MM.1S (cell line): ENCODE measurements around the gene WDR70.

Experiments
- DNase-seq: peaks from one replicate; pipeline ENCODE4 v3.0.0-alpha.2; 2015
- H2AFZ ChIP-seq: fragments of 300-600 bp; sonication (generic); 2 replicates; pipeline ENCODE4 v1.6.0; 2016; ENCODE audit warnings: antibody characterized with exemption, low read length
- H3F3A ChIP-seq: fragments of 300-600 bp; sonication (generic); 2 replicates; pipeline ENCODE4 v1.6.1; 2016; ENCODE audit warnings: mild to moderate bottlenecking, antibody characterized with exemption, low read length, moderate library complexity, mixed read lengths; ENCODE audit not compliant: insufficient read depth
- H3K27ac ChIP-seq: fragments of 300-600 bp; sonication (generic); 2 replicates; pipeline ENCODE4 v1.5.1; 2016; ENCODE audit warnings: mild to moderate bottlenecking, low read length
- H3K27me3 ChIP-seq: fragments of 300-600 bp; sonication (generic); replicated peaks from 2 replicates; pipeline ENCODE4 v1.6.0; 2016; ENCODE audit warnings: low read length; ENCODE audit not compliant: insufficient read depth
- H3K36me3 ChIP-seq: fragments of 300-600 bp; sonication (generic); replicated peaks from 2 replicates; pipeline ENCODE4 v1.6.1; 2016; ENCODE audit warnings: mild to moderate bottlenecking, low read length, mixed read lengths; ENCODE audit not compliant: insufficient read depth
- H3K4me1 ChIP-seq: fragments of 300-600 bp; sonication (generic); 2 replicates; pipeline ENCODE4 v1.6.1; 2016; ENCODE audit warnings: low read length, mixed read lengths
- H3K4me2 ChIP-seq: fragments of 300-600 bp; sonication (generic); 2 replicates; pipeline ENCODE4 v1.6.0; 2016; ENCODE audit warnings: low read depth, low read length
- H3K4me3 ChIP-seq: fragments of 300-600 bp; sonication (generic); 2 replicates; pipeline ENCODE4 v1.5.1; 2016; ENCODE audit warnings: low read length, mixed read lengths
- H3K79me2 ChIP-seq: fragments of 300-600 bp; sonication (generic); 2 replicates; pipeline ENCODE4 v1.6.1; 2016; ENCODE audit warnings: mixed run types, low read length, mixed read lengths
- H3K9ac ChIP-seq: fragments of 300-600 bp; sonication (generic); 2 replicates; pipeline ENCODE4 v1.6.1; 2016; ENCODE audit warnings: low read length, mixed read lengths
- H3K9me2 ChIP-seq: fragments of 300-600 bp; sonication (generic); replicated peaks from 2 replicates; pipeline ENCODE4 v1.6.1; 2016; ENCODE audit warnings: mild to moderate bottlenecking, low read length, mixed read lengths; ENCODE audit not compliant: insufficient read depth
- H3K9me3 ChIP-seq: fragments of 300-600 bp; sonication (generic); replicated peaks from 2 replicates; pipeline ENCODE4 v1.6.1; 2016; ENCODE audit warnings: mild to moderate bottlenecking, low read length, mixed read lengths; ENCODE audit not compliant: insufficient read depth
- H4K20me1 ChIP-seq: fragments of 300-600 bp; sonication (generic); 2 replicates; pipeline ENCODE4 v1.6.1; 2016; ENCODE audit warnings: mild to moderate bottlenecking, low read length, moderate library complexity, mixed read lengths; ENCODE audit not compliant: insufficient read depth
- EZH2 ChIP-seq: fragments of 300-600 bp; sonication (generic); optimal IDR thresholded peaks from 2 replicates; pipeline ENCODE3; 2017; ENCODE audit warnings: low read depth, mild to moderate bottlenecking, antibody characterized with exemption, low read length, mixed read lengths
- EZH2phosphoT487 ChIP-seq: fragments of 300-600 bp; sonication (generic); IDR thresholded peaks from 2 replicates; pipeline ENCODE4 v1.6.1; 2018; ENCODE audit warnings: antibody characterized with exemption, low read length
- TF ChIP-seq, protein P1 (sequence below): fragments of 300-600 bp; sonication (generic); IDR thresholded peaks from 2 replicates; pipeline ENCODE4 v1.5.1; 2016; ENCODE audit warnings: antibody characterized with exemption, low read length, mixed read lengths

WDR70 gene

DNA sequence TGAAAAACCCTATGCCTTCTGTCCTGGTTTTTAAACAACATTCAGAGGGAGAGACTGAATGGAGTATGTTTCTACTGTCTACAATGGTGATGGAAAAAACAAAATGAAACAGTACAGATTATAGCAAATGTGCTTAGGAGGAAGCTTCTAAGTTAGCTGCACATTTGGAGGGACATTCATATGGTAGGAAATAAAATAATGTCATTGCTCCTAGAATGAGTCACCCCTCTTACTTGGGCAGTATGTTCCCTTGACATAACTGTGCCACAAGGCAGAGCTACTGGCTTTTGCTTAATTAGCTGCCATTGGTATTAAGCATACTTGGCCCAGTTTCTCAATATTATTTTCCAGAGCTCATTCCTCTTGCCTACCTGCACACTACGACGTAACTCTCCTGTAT, 331.8 kb downstream of the WDR70 start:
- H3K4me3 ChIP-seq, result no peak overlapping the region
- TF ChIP-seq, protein P1, sequence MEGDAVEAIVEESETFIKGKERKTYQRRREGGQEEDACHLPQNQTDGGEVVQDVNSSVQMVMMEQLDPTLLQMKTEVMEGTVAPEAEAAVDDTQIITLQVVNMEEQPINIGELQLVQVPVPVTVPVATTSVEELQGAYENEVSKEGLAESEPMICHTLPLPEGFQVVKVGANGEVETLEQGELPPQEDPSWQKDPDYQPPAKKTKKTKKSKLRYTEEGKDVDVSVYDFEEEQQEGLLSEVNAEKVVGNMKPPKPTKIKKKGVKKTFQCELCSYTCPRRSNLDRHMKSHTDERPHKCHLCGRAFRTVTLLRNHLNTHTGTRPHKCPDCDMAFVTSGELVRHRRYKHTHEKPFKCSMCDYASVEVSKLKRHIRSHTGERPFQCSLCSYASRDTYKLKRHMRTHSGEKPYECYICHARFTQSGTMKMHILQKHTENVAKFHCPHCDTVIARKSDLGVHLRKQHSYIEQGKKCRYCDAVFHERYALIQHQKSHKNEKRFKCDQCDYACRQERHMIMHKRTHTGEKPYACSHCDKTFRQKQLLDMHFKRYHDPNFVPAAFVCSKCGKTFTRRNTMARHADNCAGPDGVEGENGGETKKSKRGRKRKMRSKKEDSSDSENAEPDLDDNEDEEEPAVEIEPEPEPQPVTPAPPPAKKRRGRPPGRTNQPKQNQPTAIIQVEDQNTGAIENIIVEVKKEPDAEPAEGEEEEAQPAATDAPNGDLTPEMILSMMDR, result no peak
- TF ChIP-seq EZH2, result no peak
- TF ChIP-seq EZH2phosphoT487, result no peak
- DNase-seq, result no peak
- no peak overlapping the region for H3K27ac ChIP-seq
- no peak overlapping the region for H3K4me2 ChIP-seq
- H3K79me2 ChIP-seq, result no peaks in the 10 kb centered on the region
- H3K9me2 ChIP-seq, result no peaks in the 10 kb centered on the region
- no peaks in the 10 kb centered on the region for H3F3A ChIP-seq
- H4K20me1 ChIP-seq, result no peaks in the 10 kb centered on the region
- H3K9me3 ChIP-seq, result no peaks in the 10 kb centered on the region
- H3K36me3 ChIP-seq, result no peaks in the 10 kb centered on the region
- no peak overlapping the region for H2AFZ ChIP-seq
- no peaks in the 10 kb centered on the region for H3K4me1 ChIP-seq
- H3K9ac ChIP-seq, result no peak overlapping the region
- H3K27me3 ChIP-seq, result no peaks in the 10 kb centered on the region

DNA sequence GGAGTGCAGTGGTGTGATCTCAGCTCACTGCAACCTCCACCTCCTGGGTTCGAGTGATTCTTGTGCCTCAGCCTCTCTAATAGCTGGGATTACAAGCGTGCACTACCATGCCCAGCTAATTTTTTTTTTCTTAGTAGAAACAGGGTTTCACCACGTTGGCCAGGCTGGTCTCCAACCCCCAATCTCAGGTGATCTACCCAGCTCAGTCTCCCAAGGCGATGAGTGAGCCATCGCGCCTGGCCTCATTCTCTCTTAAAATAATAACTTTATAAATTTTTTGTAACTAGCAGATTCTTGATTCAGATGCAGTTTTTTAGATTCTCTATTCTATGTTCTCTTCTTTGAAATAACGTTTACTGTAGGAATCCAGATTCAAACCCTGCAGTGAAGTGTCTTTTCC, 333.6 kb downstream of the WDR70 start:
- Histone ChIP-seq H3K9me3 (no peaks in the 10 kb centered on the region), H3K4me3 (no peak overlapping the region), H3F3A (no peaks in the 10 kb centered on the region), H3K4me2 (no peak overlapping the region), H3K9me2 (no peaks in the 10 kb centered on the region), H3K79me2 (no peaks in the 10 kb centered on the region), H3K27ac (no peak overlapping the region), H2AFZ (no peak overlapping the region), H3K27me3 (no peaks in the 10 kb centered on the region), H3K9ac (no peak overlapping the region), H4K20me1 (no peaks in the 10 kb centered on the region), H3K4me1 (no peaks in the 10 kb centered on the region), H3K36me3 (no peaks in the 10 kb centered on the region)
- no peak for DNase-seq
- TF ChIP-seq, protein P1, result no peak
- TF ChIP-seq EZH2phosphoT487, result no peak
- TF ChIP-seq EZH2, result no peak

DNA sequence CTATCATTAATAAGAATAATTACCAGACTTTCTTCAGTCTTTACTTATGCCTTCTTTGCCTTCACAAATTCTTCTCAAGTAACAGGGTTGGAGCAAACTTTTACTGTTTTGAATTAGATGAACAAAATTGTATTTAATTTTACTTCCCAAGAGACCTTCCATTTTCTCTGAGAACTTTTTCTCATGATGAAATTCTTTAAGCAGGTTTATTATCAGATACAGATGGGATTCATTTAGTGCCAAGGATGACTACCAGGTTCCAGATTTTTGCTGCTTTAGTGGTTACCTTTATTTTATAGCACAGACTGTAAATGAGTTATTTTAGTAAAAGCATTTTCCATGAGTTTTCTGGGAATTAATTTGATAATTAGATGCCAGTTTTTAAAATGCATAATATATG, 335.6 kb downstream of the WDR70 start:
- Histone ChIP-seq H3K9me2 (no peaks in the 10 kb centered on the region), H2AFZ (no peak overlapping the region), H3K9me3 (no peaks in the 10 kb centered on the region), H3K79me2 (no peaks in the 10 kb centered on the region), H3K27me3 (no peaks in the 10 kb centered on the region), H4K20me1 (no peaks in the 10 kb centered on the region), H3K4me3 (no peak overlapping the region), H3K27ac (no peak overlapping the region), H3K9ac (no peak overlapping the region), H3K36me3 (no peaks in the 10 kb centered on the region), H3F3A (no peaks in the 10 kb centered on the region), H3K4me1 (no peaks in the 10 kb centered on the region), H3K4me2 (no peak overlapping the region)
- no peak for TF ChIP-seq EZH2
- TF ChIP-seq, protein P1, result no peak
- no peak for TF ChIP-seq EZH2phosphoT487
- DNase-seq, result no peak

DNA sequence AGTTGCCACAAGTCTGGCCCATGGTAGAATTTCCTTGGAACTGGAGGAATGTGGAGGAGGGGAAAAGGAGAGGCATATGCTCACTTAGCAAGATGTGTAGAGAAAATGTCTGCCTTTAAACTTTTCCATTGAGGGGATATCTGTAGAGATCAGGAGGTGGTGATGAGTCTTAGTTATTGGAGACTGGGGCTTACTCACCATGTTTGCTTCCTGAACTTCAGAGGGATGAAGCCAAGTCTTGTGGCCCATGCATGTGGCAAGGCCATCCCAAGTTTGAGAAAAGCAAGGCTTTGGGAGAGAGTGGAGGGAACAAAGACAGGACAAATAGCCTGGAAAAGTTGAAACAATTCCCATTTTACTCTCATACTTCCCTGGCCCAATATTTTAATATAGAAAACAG, 336.2 kb downstream of the WDR70 start:
- Histone ChIP-seq H3K9ac (no peak overlapping the region), H3K36me3 (no peaks in the 10 kb centered on the region), H4K20me1 (no peaks in the 10 kb centered on the region), H3K4me2 (no peak overlapping the region), H3F3A (no peaks in the 10 kb centered on the region), H2AFZ (no peak overlapping the region), H3K79me2 (no peaks in the 10 kb centered on the region), H3K9me3 (no peaks in the 10 kb centered on the region), H3K9me2 (no peaks in the 10 kb centered on the region), H3K4me3 (no peak overlapping the region), H3K27me3 (no peaks in the 10 kb centered on the region), H3K4me1 (peaks cover 2% of the 10 kb centered on the region; the same call in 1 of the 2 replicates), H3K27ac (no peak overlapping the region)
- no peak for DNase-seq
- no peak for TF ChIP-seq EZH2
- TF ChIP-seq, protein P1, result no peak
- no peak for TF ChIP-seq EZH2phosphoT487
